GM12875 (cell line): ENCODE data around the gene ITPKA.

ENCODE experiments used
- H3K4me3 ChIP-seq: one replicate; pipeline ENCODE4 v1.5.1; 2011; ENCODE audit warnings: low read depth, low read length, control low read depth
- TF ChIP-seq, protein P1 (sequence below): IDR thresholded peaks from 2 replicates; pipeline ENCODE4 v1.5.1; 2011; ENCODE audit warnings: low read depth, mild to moderate bottlenecking, control low read depth, inconsistent platforms, low read length, moderate library complexity, borderline replicate concordance; ENCODE audit not compliant: insufficient read depth

The ITPKA gene

GRCh38 chr15:41473418-41473817, 20.3 kb upstream of the ITPKA start:
- H3K4me3 ChIP-seq: no peak overlapping the region
- TF ChIP-seq, protein P1, sequence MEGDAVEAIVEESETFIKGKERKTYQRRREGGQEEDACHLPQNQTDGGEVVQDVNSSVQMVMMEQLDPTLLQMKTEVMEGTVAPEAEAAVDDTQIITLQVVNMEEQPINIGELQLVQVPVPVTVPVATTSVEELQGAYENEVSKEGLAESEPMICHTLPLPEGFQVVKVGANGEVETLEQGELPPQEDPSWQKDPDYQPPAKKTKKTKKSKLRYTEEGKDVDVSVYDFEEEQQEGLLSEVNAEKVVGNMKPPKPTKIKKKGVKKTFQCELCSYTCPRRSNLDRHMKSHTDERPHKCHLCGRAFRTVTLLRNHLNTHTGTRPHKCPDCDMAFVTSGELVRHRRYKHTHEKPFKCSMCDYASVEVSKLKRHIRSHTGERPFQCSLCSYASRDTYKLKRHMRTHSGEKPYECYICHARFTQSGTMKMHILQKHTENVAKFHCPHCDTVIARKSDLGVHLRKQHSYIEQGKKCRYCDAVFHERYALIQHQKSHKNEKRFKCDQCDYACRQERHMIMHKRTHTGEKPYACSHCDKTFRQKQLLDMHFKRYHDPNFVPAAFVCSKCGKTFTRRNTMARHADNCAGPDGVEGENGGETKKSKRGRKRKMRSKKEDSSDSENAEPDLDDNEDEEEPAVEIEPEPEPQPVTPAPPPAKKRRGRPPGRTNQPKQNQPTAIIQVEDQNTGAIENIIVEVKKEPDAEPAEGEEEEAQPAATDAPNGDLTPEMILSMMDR: no peak

GRCh38 chr15:41474436-41474835, 19.2 kb upstream of the ITPKA start:
- TF ChIP-seq, protein P1: no peak
- H3K4me3 ChIP-seq: no peak overlapping the region

- TF ChIP-seq, protein P1: no peak
- H3K4me3 ChIP-seq: no peak overlapping the region
These were observed 18.7 kb upstream of the ITPKA start for GRCh38 chr15:41474941-41475340.

DNA sequence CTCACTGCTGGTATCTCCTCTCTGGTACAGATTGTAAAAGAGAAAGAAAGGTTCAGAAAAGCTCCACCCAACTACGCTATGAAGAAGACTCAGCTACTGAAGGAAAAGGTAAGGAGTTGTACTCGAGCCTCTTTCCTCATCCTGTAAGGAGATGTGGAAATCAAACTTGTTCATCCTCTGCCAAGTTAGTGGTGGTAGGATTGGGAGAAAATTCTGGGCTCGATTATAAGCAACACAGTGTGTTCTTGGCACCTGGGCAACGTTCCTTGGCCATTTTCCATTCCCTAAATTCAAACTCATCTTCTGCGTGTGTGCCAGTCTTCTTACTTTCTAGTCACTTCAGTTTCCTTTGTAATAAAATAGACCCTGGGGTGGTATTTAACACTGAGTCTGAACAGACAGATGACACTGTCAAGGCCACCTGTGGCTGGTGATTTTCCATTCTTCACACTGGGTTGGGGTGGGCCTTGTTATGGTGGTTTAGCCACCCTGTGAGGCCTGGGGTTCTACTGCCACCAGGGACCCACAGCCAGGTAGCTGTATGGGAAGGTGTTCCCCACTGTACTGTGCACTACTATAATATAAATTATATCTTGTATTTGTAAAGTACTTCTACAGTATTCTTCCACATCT, 17.1 kb upstream of the ITPKA start:
- H3K4me3 ChIP-seq: no peak overlapping the region

GRCh38 chr15:41480396-41481140, 13.1 kb upstream of the ITPKA start:
- no peak overlapping the region for H3K4me3 ChIP-seq
- TF ChIP-seq, protein P1: no peak

More for the DNA sequence above, 17.1 kb upstream of the ITPKA start:
- TF ChIP-seq, protein P1: no peak

GRCh38 chr15:41482110-41482877, 11.4 kb upstream of the ITPKA start:
- TF ChIP-seq, protein P1: no peak
- H3K4me3 ChIP-seq: no peak overlapping the region
